ENCODE results near the gene VPS35. TPM values are rescaled to one million over a fixed set of nuclear protein-coding genes. Genes with fewer than 3 reads are reported as not detected.
A peak's percentile ranks its signal among the peaks of the same experiment; 100 is the strongest.

VPS35 gene
- total and polyA plus RNA-seq, 10 of the 15 experiments (the other 5 are each of a cell fraction or from before 2014, with no cell fraction given), result 28.5 to 125 (median 60.6) TPM

- TF ChIP-seq SP1 (IDR thresholded peaks at IDR 0.05; ENCODE audit: low read depth, low read length), result peak; percentile 94
- TF ChIP-seq TCF3 (IDR thresholded peaks at IDR 0.05; ENCODE audit: borderline replicate concordance, insufficient read depth, low read depth, low read length), result 0 out of 2 replicates have a peak, but pooled peaks have one; percentile 21
- TF ChIP-seq HDAC2 (IDR thresholded peaks at IDR 0.05), result peak; percentile 76; the same call in 1 of the 2 replicates
- no peak for TF ChIP-seq EZH2 (IDR thresholded peaks at IDR 0.05; ENCODE audit: borderline replicate concordance, control insufficient read depth, low read depth, low read length)
- TF ChIP-seq RB1 (IDR thresholded peaks at IDR 0.05; ENCODE audit: borderline replicate concordance), result peak; percentile 56; the same call in 1 of the 2 replicates
- peak; percentile 61; the same call in 1 of the 2 replicates for TF ChIP-seq CBX5 (IDR thresholded peaks at IDR 0.05; ENCODE audit: low read depth)
- no peak for TF ChIP-seq HDAC6 (IDR thresholded peaks at IDR 0.05; ENCODE audit: unreplicated experiment)
- no peak for TF ChIP-seq CHD4 (IDR thresholded peaks at IDR 0.05)
- TF ChIP-seq IKZF1 (conservative IDR thresholded peaks at IDR 0.05), result peak; percentile 13; the same call in 1 of the 2 replicates
- TF ChIP-seq, protein P1, sequence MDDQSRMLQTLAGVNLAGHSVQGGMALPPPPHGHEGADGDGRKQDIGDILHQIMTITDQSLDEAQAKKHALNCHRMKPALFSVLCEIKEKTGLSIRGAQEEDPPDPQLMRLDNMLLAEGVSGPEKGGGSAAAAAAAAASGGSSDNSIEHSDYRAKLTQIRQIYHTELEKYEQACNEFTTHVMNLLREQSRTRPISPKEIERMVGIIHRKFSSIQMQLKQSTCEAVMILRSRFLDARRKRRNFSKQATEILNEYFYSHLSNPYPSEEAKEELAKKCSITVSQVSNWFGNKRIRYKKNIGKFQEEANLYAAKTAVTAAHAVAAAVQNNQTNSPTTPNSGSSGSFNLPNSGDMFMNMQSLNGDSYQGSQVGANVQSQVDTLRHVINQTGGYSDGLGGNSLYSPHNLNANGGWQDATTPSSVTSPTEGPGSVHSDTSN (IDR thresholded peaks at IDR 0.05; ENCODE audit: insufficient replicate concordance, low read depth, low read length), result no peak
- TF ChIP-seq CHD2 (IDR thresholded peaks at IDR 0.05; ENCODE audit: borderline replicate concordance, low read depth, low read length), result peak; percentile 90
- peak; percentile 35; the same call in 1 of the 2 replicates for TF ChIP-seq SMC3 (IDR thresholded peaks at IDR 0.05; ENCODE audit: borderline replicate concordance, low read length)
- peak; percentile 98 for TF ChIP-seq MXI1 (IDR thresholded peaks at IDR 0.05; ENCODE audit: low read depth, low read length)
- TF ChIP-seq RELA (IDR thresholded peaks at IDR 0.05; ENCODE audit: borderline replicate concordance, partially characterized antibody), result no peak
- TF ChIP-seq HDGF (IDR thresholded peaks at IDR 0.05), result peak; percentile 87; the same call in 1 of the 2 replicates
- TF ChIP-seq SMAD1 (IDR thresholded peaks at IDR 0.05; ENCODE audit: low read depth, partially characterized antibody), result no peak
- no peak for TF ChIP-seq BHLHE40 (IDR thresholded peaks at IDR 0.05; ENCODE audit: borderline replicate concordance in 1 of 2, low read depth in 2 of 2, low read length in 1 of 2)
- TF ChIP-seq E2F4 (IDR thresholded peaks at IDR 0.05; ENCODE audit: low read depth, low read length), result peak; percentile 94
- peak; percentile 94 for TF ChIP-seq NFYB (IDR thresholded peaks at IDR 0.05; ENCODE audit: insufficient read depth, low read depth, low read length)
- no peak for TF ChIP-seq ZNF24 (IDR thresholded peaks at IDR 0.05)
- TF ChIP-seq BCL11A (IDR thresholded peaks at IDR 0.05; ENCODE audit: low read depth, low read length), result no peak
- TF ChIP-seq MYB (IDR thresholded peaks at IDR 0.05; ENCODE audit: borderline replicate concordance, low read depth, low read length), result no peak
- no peak for TF ChIP-seq CBX3 (IDR thresholded peaks at IDR 0.05; ENCODE audit: borderline replicate concordance, low read depth)
- peak; percentile 71 for TF ChIP-seq NRF1 (conservative IDR thresholded peaks at IDR 0.05; ENCODE audit: low read depth, low read length)
- TF ChIP-seq, protein P2, sequence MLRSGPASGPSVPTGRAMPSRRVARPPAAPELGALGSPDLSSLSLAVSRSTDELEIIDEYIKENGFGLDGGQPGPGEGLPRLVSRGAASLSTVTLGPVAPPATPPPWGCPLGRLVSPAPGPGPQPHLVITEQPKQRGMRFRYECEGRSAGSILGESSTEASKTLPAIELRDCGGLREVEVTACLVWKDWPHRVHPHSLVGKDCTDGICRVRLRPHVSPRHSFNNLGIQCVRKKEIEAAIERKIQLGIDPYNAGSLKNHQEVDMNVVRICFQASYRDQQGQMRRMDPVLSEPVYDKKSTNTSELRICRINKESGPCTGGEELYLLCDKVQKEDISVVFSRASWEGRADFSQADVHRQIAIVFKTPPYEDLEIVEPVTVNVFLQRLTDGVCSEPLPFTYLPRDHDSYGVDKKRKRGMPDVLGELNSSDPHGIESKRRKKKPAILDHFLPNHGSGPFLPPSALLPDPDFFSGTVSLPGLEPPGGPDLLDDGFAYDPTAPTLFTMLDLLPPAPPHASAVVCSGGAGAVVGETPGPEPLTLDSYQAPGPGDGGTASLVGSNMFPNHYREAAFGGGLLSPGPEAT (IDR thresholded peaks at IDR 0.05; ENCODE audit: low read depth), result 0 out of 2 replicates have a peak, but pooled peaks have one; percentile 31
- TF ChIP-seq, protein P3, sequence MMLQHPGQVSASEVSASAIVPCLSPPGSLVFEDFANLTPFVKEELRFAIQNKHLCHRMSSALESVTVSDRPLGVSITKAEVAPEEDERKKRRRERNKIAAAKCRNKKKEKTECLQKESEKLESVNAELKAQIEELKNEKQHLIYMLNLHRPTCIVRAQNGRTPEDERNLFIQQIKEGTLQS (IDR thresholded peaks at IDR 0.05; ENCODE audit: borderline replicate concordance, extremely low read depth, low read depth, low read length), result no peak
These were observed 645 bp upstream of the VPS35 start, which contains the start of gene ORC6 (continued) for GRCh38 chr16:46689365-46690280.

Measured in GM12878 (cell line).